ENCODE data around the gene PCBP3.
"Not testable (repeated sequence)": the region's sequence is repeated elsewhere in the genome, so short reads cannot be mapped to it uniquely, and the experiment has no call there.

Gene PCBP3

GRCh38 chr21:45613881-45614280, 29.6 kb upstream of the PCBP3 start:
- no peak for DNase-seq (ENCODE audit: low read depth)

GRCh38 chr21:45615145-45615711, 28.3 kb upstream of the PCBP3 start:
- DNase-seq (ENCODE audit: low read depth), result peak; percentile 79

DNA sequence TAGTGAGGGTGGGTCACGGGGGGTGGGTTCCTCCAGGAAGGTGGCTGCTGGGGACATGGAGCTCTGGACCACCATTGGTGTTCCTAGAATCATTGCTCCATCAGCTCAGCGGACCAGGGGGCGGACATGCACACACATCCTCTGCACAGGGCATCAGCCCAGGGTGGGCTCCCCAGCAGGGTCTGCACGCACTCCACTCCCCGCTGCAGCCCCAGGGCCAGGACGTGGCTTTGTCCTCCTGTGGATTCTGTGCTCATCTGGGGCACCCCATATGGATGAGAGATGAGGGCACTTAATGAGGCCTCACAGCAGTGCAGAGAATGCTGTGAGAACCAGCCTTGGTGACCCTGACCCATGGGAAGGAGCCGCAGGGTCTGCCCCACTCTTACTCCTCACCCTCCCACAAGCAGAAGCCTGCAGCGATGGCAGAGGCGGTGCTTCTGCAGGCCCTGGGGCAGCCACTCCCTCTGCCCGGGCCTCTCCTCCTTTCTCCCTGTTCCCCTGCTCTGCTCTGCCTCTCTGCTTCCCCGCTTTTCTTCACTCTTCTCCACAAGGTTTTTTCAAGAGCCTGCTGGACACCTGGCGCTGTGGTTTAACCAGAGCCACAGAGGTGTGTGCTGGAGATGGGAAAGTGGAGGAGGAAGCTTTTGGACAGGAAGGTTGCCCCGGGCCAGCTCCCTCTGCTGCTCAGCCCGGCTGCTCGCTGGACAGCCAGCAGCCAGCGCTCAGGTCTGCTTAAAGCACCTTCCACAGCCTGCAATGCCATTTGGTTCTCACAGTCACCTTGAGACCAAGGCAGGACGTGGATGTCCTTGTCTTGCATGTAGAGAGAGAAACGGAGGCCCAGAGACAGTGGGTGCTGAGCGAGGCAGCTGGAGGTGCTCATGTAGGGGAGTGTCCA, 26.3 kb upstream of the PCBP3 start:
- DNase-seq (ENCODE audit: low read depth), result no peak

GRCh38 chr21:45618287-45618686, 25.2 kb upstream of the PCBP3 start:
- DNase-seq (ENCODE audit: low read depth), result no peak

DNA sequence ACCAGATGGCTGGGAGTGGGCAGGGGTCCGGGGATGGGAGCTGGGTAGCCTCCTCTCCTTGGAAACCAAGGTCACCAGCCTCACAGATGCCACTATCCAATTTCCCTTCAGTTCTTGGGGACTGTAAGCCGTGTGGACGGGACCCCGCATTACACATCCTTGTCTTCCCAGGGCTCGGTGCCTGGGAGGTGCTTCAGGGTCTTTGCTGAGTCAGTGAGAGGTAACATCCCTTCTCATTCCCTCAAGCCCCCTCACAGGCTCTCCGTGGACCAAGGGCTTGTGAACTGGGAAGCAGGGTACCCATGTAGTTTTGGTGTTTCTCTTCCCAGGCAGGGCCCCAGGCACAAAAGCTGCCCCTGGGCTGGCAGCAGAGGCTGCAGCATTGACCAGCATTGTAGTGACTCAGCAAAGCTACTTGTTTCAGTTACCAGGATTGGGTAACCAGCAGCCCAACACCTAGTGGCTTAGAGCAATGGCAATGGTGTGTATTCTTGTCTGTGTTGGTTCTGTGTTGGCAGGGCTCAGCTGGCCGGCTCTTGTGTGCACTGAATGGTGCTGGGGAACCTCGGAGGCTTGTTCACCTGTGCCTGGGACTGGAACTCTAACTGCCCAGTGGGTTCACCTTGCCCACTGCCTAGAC, 24.6 kb upstream of the PCBP3 start:
- no peak for DNase-seq (ENCODE audit: low read depth)

- no peak for DNase-seq (ENCODE audit: low read depth)
Measured at GRCh38 chr21:45620201-45620923, 23.2 kb upstream of the PCBP3 start.

- DNase-seq (ENCODE audit: low read depth), result not testable (repeated sequence)
Measured at GRCh38 chr21:45621435-45622331, 21.8 kb upstream of the PCBP3 start.

DNA sequence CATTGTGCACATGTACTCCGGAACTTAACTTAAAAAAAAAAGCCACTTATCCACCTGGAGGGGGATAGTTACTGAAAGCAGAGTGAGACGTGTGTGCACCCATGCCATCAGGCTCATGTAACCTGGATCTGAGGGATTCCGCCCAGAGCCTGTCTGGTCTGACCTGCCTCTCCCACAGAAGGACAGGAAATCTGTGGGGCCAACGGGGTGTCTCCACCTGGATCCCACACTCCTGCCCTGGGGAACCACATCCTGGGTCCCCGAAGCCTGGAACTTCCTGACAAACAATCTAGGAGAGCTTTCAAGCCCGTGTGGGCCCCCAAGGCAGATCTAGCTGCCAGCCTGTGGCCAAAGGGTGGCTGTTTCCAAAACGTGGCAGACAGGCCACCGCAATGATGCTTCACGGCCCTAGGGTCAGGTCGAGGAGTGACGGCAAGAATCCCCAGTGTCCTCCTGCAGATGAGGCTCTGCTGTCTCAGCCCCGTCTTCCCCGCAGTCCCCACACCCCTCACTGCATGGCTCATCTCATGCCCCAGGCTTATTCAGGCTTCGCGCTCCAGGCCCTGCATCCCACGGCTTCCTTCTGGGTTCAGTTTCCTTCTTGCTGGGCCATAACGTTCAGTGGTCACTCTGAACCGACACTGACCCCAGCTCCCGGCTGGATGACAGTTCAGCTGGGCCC, 21.0 kb upstream of the PCBP3 start:
- no peak for DNase-seq (ENCODE audit: low read depth)

DNA sequence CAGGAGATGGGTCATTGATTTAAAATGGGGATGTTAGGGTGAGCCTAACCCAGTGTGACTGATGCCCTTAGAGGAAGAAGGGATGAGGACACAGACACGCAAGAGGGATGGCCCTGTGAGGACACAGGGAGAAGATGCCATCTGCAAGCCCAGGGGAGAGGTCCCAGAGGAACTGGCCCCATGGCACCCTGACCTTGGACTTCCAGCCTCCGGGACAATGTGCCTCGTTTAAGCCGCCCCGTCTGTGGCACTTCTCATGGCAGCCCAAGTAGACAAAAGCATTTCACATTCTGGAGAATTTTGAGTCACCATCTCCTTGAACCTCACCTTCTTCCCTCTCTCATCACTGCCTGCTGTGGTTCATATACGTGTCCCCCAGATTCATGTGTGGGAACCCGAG, 20.1 kb upstream of the PCBP3 start:
- no peak for DNase-seq (ENCODE audit: low read depth)

- DNase-seq (ENCODE audit: low read depth), result not testable (repeated sequence)
Measured at GRCh38 chr21:45626127-45626526, 17.4 kb upstream of the PCBP3 start.

DNA sequence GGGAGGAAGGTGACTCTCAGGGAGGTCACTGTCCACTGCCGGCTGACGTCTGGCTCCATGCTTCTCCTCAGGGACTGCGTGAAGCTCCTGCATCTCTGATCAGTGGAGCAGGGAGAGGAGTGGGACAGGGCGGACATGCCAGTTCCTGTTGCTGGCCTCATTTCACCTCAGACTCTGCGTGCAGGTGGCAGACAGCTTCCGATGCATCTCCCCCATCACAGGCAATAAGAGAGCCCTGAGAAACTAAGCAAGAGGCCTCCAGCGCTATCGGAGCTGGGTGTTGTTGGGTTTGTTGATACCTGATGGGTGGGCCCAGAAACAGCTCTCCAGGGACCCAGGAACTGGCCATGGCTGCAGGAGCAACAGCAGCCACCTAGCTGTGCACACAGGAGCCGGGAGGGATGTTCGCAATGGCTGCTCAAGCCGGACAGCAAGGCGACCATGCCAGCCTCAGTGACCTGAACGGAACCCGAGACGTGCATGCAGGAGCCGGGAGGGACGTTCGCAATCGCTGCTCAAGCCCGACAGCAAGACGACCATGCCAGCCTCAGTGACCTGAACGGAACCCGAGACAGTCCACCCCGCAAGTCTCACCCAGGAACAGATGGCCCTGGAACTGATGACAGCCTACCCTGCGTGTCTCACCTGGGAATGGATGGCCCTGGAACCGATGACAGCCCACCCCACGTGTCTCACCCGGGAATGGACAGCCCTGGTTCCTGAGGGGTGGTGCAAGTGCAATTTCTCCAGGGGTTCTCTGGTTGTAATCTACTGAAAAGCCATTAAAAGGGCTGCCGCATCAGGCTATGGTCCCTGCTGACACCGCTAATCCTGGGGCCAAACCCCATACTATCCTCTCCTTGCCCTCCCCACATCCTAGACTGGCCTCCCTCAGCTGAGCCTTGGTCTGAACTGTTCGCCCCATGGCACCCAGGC, 14.2 kb upstream of the PCBP3 start:
- DNase-seq (ENCODE audit: low read depth), result no peak

DNA sequence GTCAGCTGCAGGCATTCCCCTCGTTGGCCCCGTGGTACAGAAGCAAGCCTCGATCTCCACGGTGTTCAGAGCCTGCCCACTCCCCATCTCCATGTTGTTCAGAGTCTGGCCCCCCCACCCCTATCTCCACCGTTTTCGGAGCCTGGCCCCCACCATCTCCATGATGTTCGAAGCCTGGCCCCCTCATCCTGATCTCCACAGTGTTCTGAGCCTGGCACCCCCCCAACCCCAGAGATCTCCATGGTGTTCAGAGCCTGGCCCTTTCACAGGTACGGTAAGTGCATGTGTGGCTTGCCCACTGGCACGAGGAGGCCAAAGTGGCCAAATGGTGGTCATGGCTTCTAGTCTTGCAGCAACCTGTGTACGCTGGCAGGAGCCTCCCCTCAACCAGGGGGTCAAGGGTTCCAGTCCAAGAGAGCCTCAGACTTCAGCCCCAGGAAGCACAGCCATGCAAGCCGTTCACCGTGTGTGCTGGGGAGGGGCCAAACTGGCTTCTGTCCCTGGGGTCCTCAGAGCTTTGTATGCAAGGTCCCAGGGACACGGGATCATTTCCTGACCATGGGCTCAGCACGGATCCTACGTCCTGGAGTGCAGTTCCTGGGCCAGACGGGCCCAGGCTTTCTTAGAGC, 13.3 kb upstream of the PCBP3 start:
- DNase-seq (ENCODE audit: low read depth), result no peak

GRCh38 chr21:45630876-45631275, 12.6 kb upstream of the PCBP3 start:
- DNase-seq (ENCODE audit: low read depth), result no peak

- no peak for DNase-seq (ENCODE audit: low read depth)
Measured at GRCh38 chr21:45631540-45631939, 12.0 kb upstream of the PCBP3 start.

- DNase-seq (ENCODE audit: low read depth), result no peak
Measured at GRCh38 chr21:45632160-45632559, 11.4 kb upstream of the PCBP3 start.

DNA sequence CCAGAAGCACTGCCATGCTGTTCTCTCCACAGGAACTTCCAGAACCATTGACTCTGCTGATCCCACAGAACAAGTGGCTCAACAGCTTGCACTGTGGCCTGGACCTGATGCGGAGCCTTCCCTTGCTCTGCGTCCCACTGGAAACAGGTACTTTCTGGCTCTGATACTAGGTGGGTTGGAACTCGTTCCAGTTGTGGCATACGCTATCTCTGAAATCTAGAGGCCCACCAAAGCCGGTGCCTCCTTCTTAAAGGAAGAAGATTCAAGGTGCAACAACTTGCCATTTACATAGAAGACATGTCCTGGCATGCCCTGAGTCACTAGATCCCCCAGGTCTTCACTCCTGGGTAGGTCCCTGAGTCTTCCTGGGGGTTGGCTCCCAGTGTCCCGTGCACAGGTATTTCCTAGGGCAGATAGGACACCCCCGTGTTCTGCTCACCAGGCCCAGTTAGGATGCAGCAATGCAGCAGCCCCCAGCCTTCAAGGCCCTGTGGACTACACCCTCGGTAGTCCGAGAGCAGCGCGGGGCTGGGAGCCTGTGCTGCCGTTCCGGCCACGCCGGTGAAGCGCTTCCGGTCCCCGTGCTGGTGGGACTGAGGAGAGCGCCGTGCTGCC, 10.8 kb upstream of the PCBP3 start:
- DNase-seq (ENCODE audit: low read depth), result no peak

- DNase-seq (ENCODE audit: low read depth), result no peak
Measured at GRCh38 chr21:45634511-45635183, 8.9 kb upstream of the PCBP3 start.
